HepG2 (cell line): ENCODE measurements around the gene NEDD4L. TPM values are rescaled to one million over a fixed set of nuclear protein-coding genes. Genes with fewer than 3 reads are reported as not detected.

Source experiments
- ATAC-seq: fragments of 200-7000 bp; cut with Tn5 transposase; 3 replicates; pipeline ENCODE4 v1.9.1; 2020; ENCODE audit warnings: mild to moderate bottlenecking, moderate library complexity
- BruUV-seq: library from RNA; stranded (reverse); fragments of 400-500 nt; replicated peaks from 2 replicates; lab custom pipeline; 2021; lab: Mats Ljungman, UMichigan
- CTCF ChIA-PET: fragments of 300-600 bp; formaldehyde crosslinking; extraction: SDS; loops from one replicate; lab custom pipeline; 2021; ENCODE audit warnings: low total read pairs, inconsistent platforms, low intra/inter-chr PET ratio; lab: Yijun Ruan, JAX
- POLR2A ChIA-PET: fragments of 350-600 bp; sonication (Branson Sonifier 250); formaldehyde crosslinking; loops from one replicate; lab custom pipeline; 2020; ENCODE audit warnings: antibody characterized with exemption, inconsistent platforms; lab: Yijun Ruan, JAX
- DNase-seq: peaks from one replicate; pipeline ENCODE4 v3.0.0-alpha.2; 2015; ENCODE audit warnings: low spot score
- FAIRE-seq: peaks from 3 replicates; lab custom pipeline; 2011; peaks lifted over from hg19 to GRCh38; lab: Jason Lieb, UNC
- H2AFZ ChIP-seq: one replicate; pipeline ENCODE4 v1.6.1; 2011; ENCODE audit warnings: low read length, inconsistent platforms
- H3K27ac ChIP-seq: fragments of 300-600 bp; 3 replicates; pipeline ENCODE4 v1.8.0; 2011; ENCODE audit warnings: mixed run types, mild to moderate bottlenecking, mixed read lengths, low read length, inconsistent platforms; ENCODE audit not compliant: insufficient read depth; ENCODE audit errors: extremely low read length
- H3K27me3 ChIP-seq, 2 experiments: fragments of 200-600 bp in 1 of 2; 2 replicates in 1 of 2; 3 replicates in 1 of 2; pipeline versions ENCODE4 v1.6.0 to v1.8.0; 2011; ENCODE audit warnings: low read length in 2 of 2, mild to moderate bottlenecking in 2 of 2, moderate library complexity in 2 of 2, inconsistent platforms in 1 of 2; ENCODE audit not compliant: insufficient read depth in 2 of 2, control insufficient read depth in 1 of 2
- H3K36me3 ChIP-seq, 2 experiments: fragments of 200-600 bp in 1 of 2; replicated peaks in 1 of 2; 2 replicates in 1 of 2; 3 replicates in 1 of 2; pipeline versions ENCODE4 v1.5.1 to v1.8.0; 2011; ENCODE audit warnings: low read length in 2 of 2, inconsistent platforms in 1 of 2; ENCODE audit not compliant: insufficient read depth in 2 of 2, control insufficient read depth in 1 of 2
- H3K4me1 ChIP-seq: 2 replicates; pipeline ENCODE4 v1.5.1; 2012; ENCODE audit warnings: low read length, inconsistent platforms; ENCODE audit not compliant: insufficient read depth
- H3K4me2 ChIP-seq: 2 replicates; pipeline ENCODE4 v1.6.0; 2011; ENCODE audit warnings: low read depth, low read length, inconsistent platforms
- H3K4me3 ChIP-seq, 3 experiments: fragments of 200-600 bp in 1 of 3; sonication (generic), shearing (Covaris generic) in 1 of 3; replicated peaks in 1 of 3; 2 replicates each; pipeline ENCODE4 v1.5.1; 2011 to 2016; ENCODE audit warnings: low read length in 3 of 3, inconsistent platforms in 2 of 3, low read depth in 2 of 3, mild to moderate bottlenecking in 2 of 3, control low read depth in 1 of 3, mixed read lengths in 1 of 3; ENCODE audit not compliant: insufficient read depth in 1 of 3
- H3K79me2 ChIP-seq: one replicate; pipeline ENCODE4 v1.6.1; 2011; ENCODE audit warnings: low read length, inconsistent platforms; ENCODE audit not compliant: insufficient read depth
- H3K9ac ChIP-seq: 2 replicates; pipeline ENCODE4 v1.6.0; 2011; ENCODE audit warnings: mild to moderate bottlenecking, low read depth, low read length, inconsistent platforms; ENCODE audit not compliant: insufficient read depth
- H3K9me3 ChIP-seq: 2 replicates; pipeline ENCODE4 v1.5.1; 2012; ENCODE audit warnings: mild to moderate bottlenecking, low read length
- H4K20me1 ChIP-seq: 2 replicates; pipeline ENCODE4 v1.6.0; 2011; ENCODE audit warnings: inconsistent platforms, mild to moderate bottlenecking, low read length, moderate library complexity; ENCODE audit not compliant: insufficient read depth
- AHR ChIP-seq: IDR thresholded peaks from 2 replicates; pipeline ENCODE4 v1.6.1; 2018; ENCODE audit warnings: missing genetic modification reagents, missing compliant biosample characterization
- HNF1B ChIP-seq: sonication (generic); formaldehyde crosslinking; IDR thresholded peaks from 2 replicates; pipeline ENCODE4 v1.5.1; 2020; ENCODE audit warnings: mild to moderate bottlenecking, moderate library complexity, missing genetic modification reagents
- HNRNPH1 ChIP-seq: fragments of 200-400 bp; formaldehyde crosslinking; optimal IDR thresholded peaks from 2 replicates; pipeline ENCODE3; 2017; ENCODE audit warnings: mild to moderate bottlenecking, low read depth, low read length
- PAXIP1 ChIP-seq: sonication (generic); formaldehyde crosslinking; conservative IDR thresholded peaks from 2 replicates; pipeline ENCODE4 v1.4.0; 2020; ENCODE audit warnings: mild to moderate bottlenecking, missing genetic modification reagents, moderate library complexity
- ZNF280D ChIP-seq: sonication (generic); formaldehyde crosslinking; IDR thresholded peaks from 2 replicates; pipeline ENCODE4 v1.5.1; 2020; ENCODE audit warnings: mild to moderate bottlenecking, missing genetic modification reagents
- ZNF354B ChIP-seq: sonication (generic); formaldehyde crosslinking; IDR thresholded peaks from 2 replicates; pipeline ENCODE4 v1.8.0; 2022; ENCODE audit warnings: mild to moderate bottlenecking, missing genetic modification reagents
- ZNF44 ChIP-seq: sonication (generic); formaldehyde crosslinking; IDR thresholded peaks from 2 replicates; pipeline ENCODE4 v1.5.1; 2020; ENCODE audit warnings: mild to moderate bottlenecking, missing genetic modification reagents
- ZNF550 ChIP-seq: sonication (generic); formaldehyde crosslinking; IDR thresholded peaks from 2 replicates; pipeline ENCODE4 v1.4.0; 2020; ENCODE audit warnings: mild to moderate bottlenecking, missing genetic modification reagents, borderline replicate concordance
- ZNF616 ChIP-seq: sonication (generic); formaldehyde crosslinking; IDR thresholded peaks from 2 replicates; pipeline ENCODE4 v1.5.0; 2020; ENCODE audit warnings: low read depth, mild to moderate bottlenecking, missing genetic modification reagents
- WGBS: methylation state at CpG from one replicate; pipeline ENCODE4 v1.1.6; 2017; ENCODE audit warnings: low lambda C conversion rate; 5-methylcytosine and 5-hydroxymethylcytosine counted together
- in situ Hi-C: cut with HindIII; loops from 2 replicates; pipeline ENCODE4 v1.10.0; 2017; ENCODE audit warnings: low pct_unique_long_range_greater_than_20kb; ENCODE audit not compliant: extremely low pct_ligation_motif_present
- intact Hi-C: fragments of 100-400 bp; cut with micrococcal nuclease; formaldehyde crosslinking; loops from one replicate; pipeline ENCODE4 v1.10.0; 2022; ENCODE audit not compliant: unreplicated experiment
- polyA plus RNA-seq, 8 experiments: library from polyadenylated mRNA; depleted of rRNA in 3 of 8; stranded (reverse) in 7 of 8; unstranded in 1 of 8; fragments of >200 nt; fragmentation: Illumina TruSeq in 4 of 8; extraction: Trizol in 4 of 8; gene quantifications; 2 replicates each; pipeline versions ENCODE4 v1.2.1 to v1.2.3, GENCODE V29; 2011 to 2016; ENCODE audit warnings: low read depth in 4 of 8, missing spikeins in 1 of 8, mixed read lengths in 1 of 8; ENCODE audit not compliant: insufficient read depth in 1 of 8
- total RNA-seq, 5 experiments: library from RNA; depleted of rRNA; stranded (reverse); fragments of >200 nt; fragmentation: Illumina TruSeq; extraction: Trizol; gene quantifications; 2 replicates each; pipeline ENCODE4 v1.2.3, GENCODE V29; 2016; ENCODE audit warnings: low read depth in 1 of 5

Gene NEDD4L
- total and polyA plus RNA-seq, 2 of the 13 experiments (the other 11 are each of a cell fraction or from before 2014, with no cell fraction given): 168 to 390 TPM

GRCh38 chr18:58321986-58322385 is 278.0 kb downstream of the NEDD4L start (continued):
- no peak for TF ChIP-seq PAXIP1 (CRISPR knock-in tag)
- no peak for TF ChIP-seq ZNF44 (CRISPR knock-in tag)
- no peak for TF ChIP-seq HNF1B
- no peak for TF ChIP-seq ZNF354B (CRISPR knock-in tag)
- no peak for TF ChIP-seq HNRNPH1
- TF ChIP-seq AHR (CRISPR knock-in tag): no peak
- TF ChIP-seq ZNF550: no peak
- no peak for TF ChIP-seq ZNF616

- FAIRE-seq (no peak), DNase-seq (no peak)
Measured at GRCh38 chr18:58322464-58322863, 278.4 kb downstream of the NEDD4L start.

More at GRCh38 chr18:58322464-58322863, 278.4 kb downstream of the NEDD4L start:
- H2AFZ ChIP-seq: no peak overlapping the region
- TF ChIP-seq ZNF280D (CRISPR knock-in tag): no peak
- H3K27ac ChIP-seq: no peak overlapping the region
- H3K36me3 ChIP-seq: peaks cover 12 to 46% of the 10 kb centered on the region in 2 experiments; a peak in 4 of 5 replicates
- ATAC-seq: no peak
- H3K27me3 ChIP-seq: no peaks in the 10 kb centered on the region
- 100% methylated on average over 1 of the region's 5 CpGs for WGBS
- H3K79me2 ChIP-seq: peaks cover 10% of the 10 kb centered on the region
- BruUV-seq: no TSS peak
- no peak overlapping the region for H3K4me2 ChIP-seq
- intact Hi-C loops: no loop called here
- H3K9me3 ChIP-seq: no peaks in the 10 kb centered on the region
- in situ Hi-C loops: no loop called here
- H4K20me1 ChIP-seq: no peaks in the 10 kb centered on the region
- POLR2A ChIA-PET: no interaction called here
- no peak overlapping the region for H3K9ac ChIP-seq
- CTCF ChIA-PET: no interaction called here
- peaks cover 23% of the 10 kb centered on the region for H3K4me1 ChIP-seq
- no peak overlapping the region for H3K4me3 ChIP-seq
